ENCODE data around the gene LZTR1.
"Not testable (repeated sequence)": the region's sequence is repeated elsewhere in the genome, so short reads cannot be mapped to it uniquely, and the experiment has no call there.

DNA sequence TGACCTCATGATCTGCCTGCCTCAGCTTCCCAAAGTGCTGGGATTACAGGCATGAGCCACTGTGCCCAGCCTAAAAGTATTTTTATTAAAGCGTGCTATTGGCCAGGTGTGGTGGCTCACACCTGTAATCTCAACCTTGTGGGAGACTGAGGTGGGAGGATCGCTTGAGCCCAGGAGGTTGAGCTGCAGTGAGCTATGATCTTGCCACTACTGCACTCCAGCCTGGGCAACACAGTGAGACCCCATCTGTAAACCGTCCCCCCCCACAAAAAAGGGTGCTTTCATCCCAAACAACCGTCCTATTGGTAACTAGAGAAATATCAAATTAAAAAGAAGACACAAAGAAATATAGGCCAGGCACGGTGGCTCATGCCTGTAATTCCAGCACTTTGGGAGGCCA is 57.1 kb downstream of the LZTR1 start:
- TF ChIP-seq CREB1 (IDR thresholded peaks at IDR 0.05); JUND (IDR thresholded peaks at IDR 0.05; ENCODE audit: low read length); RFX5 (IDR thresholded peaks at IDR 0.05; ENCODE audit: borderline replicate concordance, low read depth, low read length); SIN3A (conservative IDR thresholded peaks at IDR 0.05 in 1 of 2, IDR thresholded peaks at IDR 0.05 in 1 of 2; ENCODE audit: low read depth in 1 of 2, low read length in 2 of 2); RAD21 (IDR thresholded peaks at IDR 0.05 in 1 of 2, conservative IDR thresholded peaks at IDR 0.05 in 1 of 2; ENCODE audit: low read depth in 2 of 2, low read length in 2 of 2): not testable (repeated sequence)
- TF ChIP-seq, protein P1, sequence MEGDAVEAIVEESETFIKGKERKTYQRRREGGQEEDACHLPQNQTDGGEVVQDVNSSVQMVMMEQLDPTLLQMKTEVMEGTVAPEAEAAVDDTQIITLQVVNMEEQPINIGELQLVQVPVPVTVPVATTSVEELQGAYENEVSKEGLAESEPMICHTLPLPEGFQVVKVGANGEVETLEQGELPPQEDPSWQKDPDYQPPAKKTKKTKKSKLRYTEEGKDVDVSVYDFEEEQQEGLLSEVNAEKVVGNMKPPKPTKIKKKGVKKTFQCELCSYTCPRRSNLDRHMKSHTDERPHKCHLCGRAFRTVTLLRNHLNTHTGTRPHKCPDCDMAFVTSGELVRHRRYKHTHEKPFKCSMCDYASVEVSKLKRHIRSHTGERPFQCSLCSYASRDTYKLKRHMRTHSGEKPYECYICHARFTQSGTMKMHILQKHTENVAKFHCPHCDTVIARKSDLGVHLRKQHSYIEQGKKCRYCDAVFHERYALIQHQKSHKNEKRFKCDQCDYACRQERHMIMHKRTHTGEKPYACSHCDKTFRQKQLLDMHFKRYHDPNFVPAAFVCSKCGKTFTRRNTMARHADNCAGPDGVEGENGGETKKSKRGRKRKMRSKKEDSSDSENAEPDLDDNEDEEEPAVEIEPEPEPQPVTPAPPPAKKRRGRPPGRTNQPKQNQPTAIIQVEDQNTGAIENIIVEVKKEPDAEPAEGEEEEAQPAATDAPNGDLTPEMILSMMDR (IDR thresholded peaks at IDR 0.05; ENCODE audit: control extremely low read depth in 1 of 3, insufficient read depth in 1 of 3, low read depth in 1 of 3, low read length in 3 of 3): not testable (repeated sequence)
